A549 (cell line): ENCODE measurements around the gene SCAMP2.

Experiments used
- CTCF ChIP-seq: fragments of >200 bp; sonication (Bioruptor Twin); formaldehyde crosslinking; IDR thresholded peaks from 3 replicates; pipeline ENCODE4 v1.5.1; 2016
- ELK1 ChIP-seq: fragments of 150-350 bp; IDR thresholded peaks from 2 replicates; pipeline ENCODE4 v1.6.1; 2014; ENCODE audit warnings: low read depth, mild to moderate bottlenecking, low read length
- EP300 ChIP-seq, 2 experiments: fragments of >200 bp; sonication (Bioruptor Twin); formaldehyde crosslinking; IDR thresholded peaks; 2 replicates in 1 of 2; 3 replicates in 1 of 2; pipeline ENCODE4 v1.6.1; 2016 to 2017
- MAX ChIP-seq: IDR thresholded peaks from 2 replicates; pipeline ENCODE4 v1.6.1; 2012
- NR3C1 ChIP-seq: fragments of >200 bp; sonication (Bioruptor Twin); formaldehyde crosslinking; IDR thresholded peaks from 3 replicates; pipeline ENCODE4 v1.6.1; 2017
- PHF8 ChIP-seq: fragments of 200-600 bp; sonication (generic); IDR thresholded peaks from 2 replicates; pipeline ENCODE4 v1.6.1; 2016; ENCODE audit warnings: low read depth, mild to moderate bottlenecking, antibody characterized with exemption, moderate library complexity, borderline replicate concordance
- POLR2A ChIP-seq: IDR thresholded peaks from 2 replicates; pipeline ENCODE4 v1.6.1; 2012; ENCODE audit warnings: mild to moderate bottlenecking, low read length
- RFX5 ChIP-seq: fragments of 450-650 bp; IDR thresholded peaks from 2 replicates; pipeline ENCODE4 v1.7.1; 2014; ENCODE audit warnings: antibody characterized with exemption, mild to moderate bottlenecking, moderate library complexity
- USF2 ChIP-seq: fragments of 450-650 bp; IDR thresholded peaks from 2 replicates; pipeline ENCODE4 v1.6.1; 2014; ENCODE audit warnings: antibody characterized with exemption

- TF ChIP-seq POLR2A: no peak
- TF ChIP-seq CTCF: no peak
- TF ChIP-seq NR3C1: no peak
- TF ChIP-seq USF2: no peak
- TF ChIP-seq EP300 (IDR thresholded peaks at IDR 0.05): no peak
- TF ChIP-seq PHF8: no peak
- TF ChIP-seq RFX5: no peak
- TF ChIP-seq MAX: no peak
- TF ChIP-seq ELK1: no peak
Observed at GRCh38 chr15:74815121-74815934, 57.8 kb downstream of the SCAMP2 start.
